ENCODE data around the gene SYCN. TPM values are rescaled to one million over a fixed set of nuclear protein-coding genes. Genes with fewer than 3 reads are reported as not detected.

The SYCN gene
- polyA plus RNA-seq, 10 donors = not detected

DNA sequence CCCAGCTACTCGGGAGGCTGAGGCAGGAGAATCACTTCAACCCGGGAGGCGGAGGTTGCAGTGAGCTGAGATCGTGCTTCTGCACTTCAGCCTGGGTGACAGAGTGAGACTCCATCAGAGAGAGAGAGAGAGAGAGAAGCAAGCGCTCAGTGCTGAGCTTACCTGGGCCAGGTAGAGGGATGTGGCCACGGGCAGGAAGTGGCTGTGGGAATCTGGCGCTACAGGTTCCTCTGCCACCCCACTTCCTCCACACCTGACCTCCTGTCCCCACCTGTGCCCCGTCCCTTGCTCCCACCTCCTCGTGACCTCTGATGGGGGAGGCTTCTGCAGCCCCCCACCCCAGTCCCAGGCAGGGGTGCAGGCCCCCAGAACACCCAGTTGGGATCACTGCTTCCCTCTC, 8.3 kb downstream of the SYCN start:
- no peak for DNase-seq

DNA sequence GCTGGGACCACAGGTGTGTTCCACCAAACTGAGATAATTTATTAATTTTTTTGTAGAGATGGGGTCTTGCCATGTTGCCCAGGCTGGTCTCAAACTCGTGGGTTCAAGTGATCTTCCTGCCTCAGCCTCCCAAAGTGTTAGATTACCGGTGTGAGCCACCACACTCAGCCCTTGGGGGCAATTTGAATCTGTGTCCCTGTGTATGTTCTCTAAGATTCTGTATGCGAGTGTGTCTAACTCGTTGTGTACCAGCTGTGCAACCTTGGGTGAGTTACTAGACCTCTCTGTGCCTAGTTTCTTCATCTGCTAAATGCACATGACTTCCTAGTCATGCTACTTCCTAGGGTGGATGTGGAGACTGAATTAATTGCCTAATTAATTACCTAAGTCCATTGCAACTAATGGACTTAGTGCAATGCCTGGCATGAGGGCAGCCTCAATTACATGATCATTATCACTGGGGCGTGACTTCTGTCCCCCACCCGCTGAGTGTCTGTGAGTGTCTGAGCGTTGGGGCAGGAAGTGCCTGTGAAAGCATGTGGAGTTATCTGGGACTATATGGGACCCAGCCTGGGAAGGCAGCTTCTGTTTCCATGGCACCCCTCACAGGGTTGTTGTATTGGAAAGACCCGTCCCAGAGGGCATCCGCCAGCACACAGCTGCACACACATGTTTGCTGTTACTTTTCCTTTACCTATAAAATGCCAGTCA, 9.1 kb downstream of the SYCN start:
- DNase-seq = no peak

DNA sequence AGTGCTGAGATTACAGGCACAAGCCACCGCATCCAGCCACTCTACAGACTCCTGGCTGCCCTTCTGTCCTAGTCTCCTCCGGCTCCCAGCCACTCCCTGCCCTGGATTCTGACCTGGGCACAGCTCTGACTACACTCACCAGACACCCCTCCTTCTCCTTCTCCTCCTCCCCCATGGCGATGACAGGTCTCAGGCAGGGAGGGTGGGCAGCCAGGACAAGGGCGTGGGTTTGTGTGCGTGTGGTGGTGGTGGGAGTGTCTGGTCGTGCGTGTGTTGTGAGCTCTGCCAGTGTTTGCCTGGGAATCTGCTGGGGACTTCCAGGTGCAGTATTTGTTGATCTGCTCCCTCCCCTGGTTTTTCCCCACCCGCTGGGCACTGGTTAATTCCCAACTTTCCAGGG, 10.3 kb downstream of the SYCN start:
- no peak for DNase-seq

DNA sequence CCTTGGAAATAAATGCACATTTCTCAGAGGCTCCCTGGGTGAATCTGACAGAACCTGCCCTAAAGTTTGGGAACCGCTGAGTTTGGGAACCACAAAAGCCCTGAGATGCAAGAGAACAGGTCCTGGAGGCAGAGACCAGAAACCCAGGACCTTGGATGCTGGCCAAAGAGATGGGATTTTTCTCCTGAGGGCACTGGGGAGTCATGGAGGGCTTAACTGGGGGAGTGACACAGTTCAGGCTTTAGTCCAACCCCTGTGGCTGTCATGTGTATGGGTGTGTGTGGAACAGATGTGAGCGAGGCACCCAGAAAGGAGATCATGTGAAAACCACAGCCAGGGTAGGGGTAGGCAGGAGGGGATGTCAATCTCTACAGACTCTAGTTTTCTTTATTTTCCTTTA, 11.2 kb downstream of the SYCN start:
- no peak for DNase-seq

DNA sequence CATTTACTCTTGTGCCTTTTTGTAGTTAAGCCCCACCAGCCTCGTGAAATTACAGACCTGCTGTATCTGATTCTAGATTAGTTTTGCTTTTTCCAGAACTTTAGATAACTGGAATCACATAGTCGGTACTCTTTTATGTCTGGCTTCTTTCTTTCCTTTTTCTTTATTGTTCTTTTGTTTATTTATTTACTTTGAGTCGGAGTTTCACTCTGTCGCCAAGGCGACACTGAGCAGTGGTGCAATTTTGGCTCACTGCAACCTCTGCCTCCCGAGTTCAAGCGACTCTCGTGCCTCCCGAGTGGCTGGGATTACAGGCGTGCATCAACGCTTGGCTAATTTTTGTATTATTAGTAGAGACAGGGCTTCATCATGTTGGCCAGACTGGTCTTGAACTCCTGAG, 13.3 kb downstream of the SYCN start:
- DNase-seq = no peak

DNA sequence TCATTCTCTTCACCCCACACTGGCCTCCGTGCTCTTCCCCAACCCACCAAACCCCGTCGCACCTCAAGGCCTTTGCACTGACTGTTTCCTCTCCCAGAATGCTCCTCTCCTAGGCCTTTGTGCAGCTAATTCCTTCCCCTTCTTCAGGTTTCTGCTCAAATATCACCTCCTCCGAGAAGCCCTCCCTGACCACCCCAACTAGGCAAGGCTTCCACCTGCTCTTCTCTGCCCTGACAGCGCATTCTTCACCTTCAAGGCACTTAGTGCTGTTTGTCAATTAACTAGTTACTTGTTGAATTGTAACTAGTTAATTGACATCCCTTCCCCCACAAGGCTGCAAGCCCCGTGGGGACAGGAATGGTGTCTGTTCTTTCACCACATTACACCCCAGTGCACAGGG, 15.1 kb downstream of the SYCN start:
- DNase-seq = no peak

DNA sequence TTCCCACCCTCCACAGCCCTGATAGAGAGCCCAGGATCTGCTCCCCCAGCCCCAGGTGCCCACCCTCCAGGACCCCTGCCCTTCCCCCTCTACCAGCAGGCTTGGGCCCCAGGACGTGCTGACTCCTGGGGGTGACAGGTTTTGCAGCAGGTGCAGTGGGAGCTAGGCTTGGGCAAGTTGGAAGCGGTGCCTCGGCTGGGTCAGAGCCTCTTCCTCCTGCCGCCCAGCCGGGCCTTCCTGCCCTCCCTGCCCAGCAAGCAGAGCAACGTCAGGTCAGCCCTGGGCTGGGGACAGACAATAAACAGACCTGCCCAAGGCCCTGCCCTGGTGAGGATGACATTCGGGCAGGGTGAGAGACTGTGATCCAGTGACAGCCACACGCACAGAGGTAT, 16.5 kb downstream of the SYCN start:
- no peak for DNase-seq

DNA sequence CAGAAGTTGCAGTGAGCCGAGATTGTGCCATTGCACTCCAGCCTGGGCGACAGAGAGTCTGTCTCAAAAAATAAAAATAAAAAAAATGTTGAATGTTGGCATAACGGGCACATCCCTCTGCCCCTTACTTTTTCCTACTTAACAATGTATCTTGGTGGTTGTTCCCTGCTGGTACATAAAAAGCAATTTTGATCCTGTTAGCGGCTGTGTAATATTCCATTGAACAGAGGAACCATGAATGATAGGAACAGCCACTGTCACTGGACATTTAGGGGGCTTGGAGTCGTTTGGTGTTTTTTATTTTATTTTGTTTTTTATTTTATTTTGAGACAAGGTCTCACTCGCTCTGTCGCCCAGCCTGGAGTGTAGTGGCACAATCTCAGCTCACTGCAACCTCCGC, 17.7 kb downstream of the SYCN start:
- DNase-seq = no peak

DNA sequence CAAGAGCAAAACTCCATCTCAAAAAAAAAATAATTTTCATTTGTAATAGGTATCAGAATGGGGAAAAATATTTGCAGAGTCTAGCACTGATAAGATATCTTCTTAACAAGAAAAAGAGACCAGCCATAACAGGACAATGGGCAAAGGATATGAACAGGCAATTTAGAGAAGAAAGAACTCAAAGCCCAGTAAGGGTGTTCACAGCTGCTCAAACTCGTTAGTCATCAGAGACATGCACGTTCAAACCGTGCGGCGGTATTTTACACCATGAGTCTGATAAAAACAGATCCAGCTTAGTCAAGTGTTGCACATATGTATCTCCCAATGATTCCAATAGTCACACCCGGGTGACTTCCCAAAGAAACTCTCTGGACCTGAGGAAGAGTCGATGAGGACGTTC, 21.0 kb downstream of the SYCN start:
- DNase-seq = no peak

DNA sequence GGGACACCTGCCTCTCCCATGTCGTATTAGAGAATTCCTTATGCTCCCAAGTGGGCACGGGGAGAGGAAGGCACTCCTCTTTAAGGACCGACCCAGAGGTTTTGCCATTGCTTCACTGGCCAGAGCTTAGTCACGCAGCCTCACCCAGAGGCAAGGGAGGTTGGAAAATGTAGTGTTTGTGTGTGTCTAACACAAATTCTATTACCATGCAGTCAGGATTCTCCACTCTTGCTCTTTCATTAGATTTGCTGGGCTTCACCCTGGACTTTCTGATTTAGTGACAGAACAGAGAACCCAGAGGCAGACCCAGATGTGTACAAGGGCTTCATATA, 21.9 kb downstream of the SYCN start:
- DNase-seq = no peak

DNA sequence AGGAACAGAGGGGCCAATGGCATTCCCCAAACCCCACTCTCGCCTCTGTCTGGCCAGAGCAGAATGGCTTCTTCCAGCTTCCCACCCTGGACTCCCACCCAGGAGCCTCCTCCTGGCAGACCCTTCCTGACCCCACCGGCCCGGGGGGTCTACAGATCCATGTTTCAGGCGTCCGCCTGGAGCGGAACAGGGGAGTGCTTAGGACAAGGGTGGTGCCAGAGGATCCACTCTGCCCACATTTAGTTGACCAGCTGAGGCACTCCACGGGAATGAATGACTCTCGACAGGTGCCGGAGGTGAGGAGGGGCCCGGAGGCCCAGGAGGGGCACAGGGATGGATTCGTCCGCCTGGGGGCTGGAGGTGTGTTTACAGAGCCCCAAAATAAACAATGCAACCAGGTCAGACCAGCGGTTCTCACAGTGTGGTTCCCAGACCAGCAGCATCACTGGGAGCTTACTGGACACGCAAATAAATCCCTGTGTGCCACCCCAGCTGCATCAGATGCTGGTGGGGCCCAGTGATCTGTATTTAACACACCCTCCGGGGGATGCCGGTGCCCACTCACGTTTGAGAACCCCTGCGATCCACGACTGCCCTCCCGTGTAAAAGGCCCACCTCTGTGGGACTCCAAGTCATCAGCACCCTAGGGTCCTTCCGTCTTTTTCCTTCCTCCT, 22.4 kb downstream of the SYCN start:
- DNase-seq = no peak

DNA sequence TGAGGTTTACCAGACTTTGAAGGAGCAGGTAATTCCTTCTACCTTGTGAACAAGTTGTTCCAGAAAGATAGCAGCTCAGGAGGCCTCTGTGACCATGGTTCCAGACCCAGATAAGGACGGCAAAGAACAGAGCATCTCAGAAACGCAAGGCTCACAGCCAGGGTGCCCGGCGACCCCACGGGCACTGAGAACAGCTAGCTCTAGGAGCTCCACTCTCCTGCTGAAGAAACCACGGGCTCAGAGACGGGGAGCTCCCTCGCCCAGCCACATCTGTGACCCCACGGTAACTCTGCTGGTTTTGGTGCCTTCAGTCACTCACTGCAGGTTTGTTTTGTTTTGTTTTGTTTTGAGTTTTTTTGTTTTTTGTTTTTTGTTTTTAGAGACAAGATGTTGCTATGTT, 23.3 kb downstream of the SYCN start:
- DNase-seq = no peak

DNA sequence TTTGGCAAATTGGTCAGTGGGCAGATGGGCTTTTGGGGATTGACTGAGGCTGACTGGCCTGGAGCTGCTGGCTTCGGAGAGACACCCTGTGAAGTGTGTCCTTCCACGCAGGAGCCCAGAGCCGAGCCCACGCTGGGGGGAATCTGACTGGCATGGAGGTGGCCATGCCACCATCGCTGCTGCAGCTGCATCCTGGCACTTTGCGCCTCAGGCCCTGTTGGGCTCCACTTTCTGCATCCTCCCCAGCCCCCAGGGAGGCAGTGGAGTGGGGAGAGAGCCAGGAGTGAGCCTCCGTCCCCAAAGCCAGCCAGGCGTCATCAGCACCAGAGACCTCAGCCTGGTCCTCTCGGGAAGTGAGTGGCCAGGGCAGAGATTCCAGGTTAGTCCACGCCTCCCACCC, 24.3 kb downstream of the SYCN start:
- no peak for DNase-seq

DNA sequence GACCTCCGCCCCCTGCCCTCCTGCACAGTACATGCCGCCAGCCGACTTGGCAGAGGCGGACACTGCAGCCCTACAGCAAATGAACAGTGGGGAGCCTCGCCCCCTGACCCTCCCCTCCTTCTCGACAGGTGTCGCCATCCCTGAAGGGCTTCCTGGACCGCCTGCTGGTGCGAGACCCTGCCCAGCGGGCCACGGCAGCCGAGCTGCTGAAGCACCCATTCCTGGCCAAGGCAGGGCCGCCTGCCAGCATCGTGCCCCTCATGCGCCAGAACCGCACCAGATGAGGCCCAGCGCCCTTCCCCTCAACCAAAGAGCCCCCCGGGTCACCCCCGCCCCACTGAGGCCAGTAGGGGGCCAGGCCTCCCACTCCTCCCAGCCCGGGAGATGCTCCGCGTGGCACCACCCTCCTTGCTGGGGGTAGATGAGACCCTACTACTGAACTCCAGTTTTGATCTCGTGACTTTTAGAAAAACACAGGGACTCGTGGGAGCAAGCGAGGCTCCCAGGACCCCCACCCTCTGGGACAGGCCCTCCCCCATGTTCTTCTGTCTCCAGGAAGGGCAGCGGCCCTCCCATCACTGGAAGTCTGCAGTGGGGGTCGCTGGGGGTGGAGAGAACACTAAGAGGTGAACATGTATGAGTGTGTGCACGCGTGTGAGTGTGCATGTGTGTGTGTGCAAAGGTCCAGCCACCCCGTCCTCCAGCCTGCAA, 25.6 kb downstream of the SYCN start:
- DNase-seq = no peak

DNA sequence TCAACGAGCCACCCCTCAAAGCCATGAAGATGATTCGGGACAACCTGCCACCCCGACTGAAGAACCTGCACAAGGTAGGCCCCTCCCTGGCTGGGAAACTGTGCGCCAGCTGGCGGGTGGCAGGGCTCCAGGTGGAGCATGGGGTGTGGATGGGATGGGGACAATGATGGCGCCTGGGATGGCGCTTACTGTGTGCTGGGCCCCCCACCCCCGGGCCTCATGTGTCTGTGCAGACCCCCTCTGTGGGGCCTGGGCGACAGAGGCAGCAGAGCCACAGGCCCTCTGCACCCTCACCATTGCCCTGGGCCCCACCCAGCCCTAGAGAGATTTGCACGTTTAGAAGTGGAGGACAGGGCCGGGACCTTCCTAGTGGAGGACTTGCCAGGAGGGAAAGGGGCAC, 26.3 kb downstream of the SYCN start:
- DNase-seq = no peak

DNA sequence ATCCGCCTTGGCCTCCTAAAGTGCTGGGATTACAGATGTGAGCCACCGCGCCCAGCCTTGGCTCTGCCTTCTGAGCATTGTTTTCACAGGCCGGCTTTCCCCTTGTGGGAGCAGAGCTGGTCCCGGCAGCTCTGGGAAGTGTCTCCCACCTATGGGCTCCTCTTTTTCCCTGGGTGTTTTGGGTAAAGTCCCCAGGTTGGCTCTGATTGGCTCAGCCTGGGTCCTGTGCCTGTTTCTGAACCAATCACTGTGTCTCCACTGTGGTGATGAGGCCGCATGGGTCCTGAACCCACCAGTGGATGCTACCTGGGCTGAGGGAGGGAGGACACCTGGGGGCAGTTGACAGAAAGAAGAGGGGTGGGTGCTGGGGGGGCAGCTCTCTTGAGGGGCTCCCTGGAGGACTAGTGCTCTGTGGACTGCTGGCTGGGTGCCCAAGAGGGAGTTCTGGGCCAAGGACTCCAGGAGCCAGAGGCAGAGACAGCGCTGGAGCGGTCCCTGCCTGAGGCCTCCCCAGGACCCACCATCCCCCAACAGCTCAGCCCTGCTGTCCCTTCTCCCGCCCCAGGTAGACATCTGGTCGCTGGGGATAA, 26.9 kb downstream of the SYCN start:
- DNase-seq = no peak

DNA sequence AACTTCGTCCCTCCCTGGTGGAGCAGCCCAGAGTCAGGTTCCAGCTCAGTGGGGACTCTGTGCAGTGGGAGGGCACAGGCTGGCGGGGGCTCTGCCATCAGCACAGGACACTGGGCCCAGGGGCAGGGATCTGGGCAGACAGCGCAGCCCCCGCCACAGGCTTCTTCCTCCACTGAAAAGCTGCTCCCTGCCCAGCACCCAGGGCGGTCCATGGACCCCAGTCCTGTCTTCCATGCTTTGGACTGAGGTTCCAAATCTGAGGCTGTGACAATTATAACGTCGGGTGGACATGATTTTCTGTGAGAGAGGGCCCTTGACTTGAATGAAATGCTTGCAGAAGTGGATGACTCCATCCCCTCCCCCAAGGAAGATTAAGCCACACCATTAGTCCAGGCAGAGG, 28.5 kb downstream of the SYCN start:
- no peak for DNase-seq

DNA sequence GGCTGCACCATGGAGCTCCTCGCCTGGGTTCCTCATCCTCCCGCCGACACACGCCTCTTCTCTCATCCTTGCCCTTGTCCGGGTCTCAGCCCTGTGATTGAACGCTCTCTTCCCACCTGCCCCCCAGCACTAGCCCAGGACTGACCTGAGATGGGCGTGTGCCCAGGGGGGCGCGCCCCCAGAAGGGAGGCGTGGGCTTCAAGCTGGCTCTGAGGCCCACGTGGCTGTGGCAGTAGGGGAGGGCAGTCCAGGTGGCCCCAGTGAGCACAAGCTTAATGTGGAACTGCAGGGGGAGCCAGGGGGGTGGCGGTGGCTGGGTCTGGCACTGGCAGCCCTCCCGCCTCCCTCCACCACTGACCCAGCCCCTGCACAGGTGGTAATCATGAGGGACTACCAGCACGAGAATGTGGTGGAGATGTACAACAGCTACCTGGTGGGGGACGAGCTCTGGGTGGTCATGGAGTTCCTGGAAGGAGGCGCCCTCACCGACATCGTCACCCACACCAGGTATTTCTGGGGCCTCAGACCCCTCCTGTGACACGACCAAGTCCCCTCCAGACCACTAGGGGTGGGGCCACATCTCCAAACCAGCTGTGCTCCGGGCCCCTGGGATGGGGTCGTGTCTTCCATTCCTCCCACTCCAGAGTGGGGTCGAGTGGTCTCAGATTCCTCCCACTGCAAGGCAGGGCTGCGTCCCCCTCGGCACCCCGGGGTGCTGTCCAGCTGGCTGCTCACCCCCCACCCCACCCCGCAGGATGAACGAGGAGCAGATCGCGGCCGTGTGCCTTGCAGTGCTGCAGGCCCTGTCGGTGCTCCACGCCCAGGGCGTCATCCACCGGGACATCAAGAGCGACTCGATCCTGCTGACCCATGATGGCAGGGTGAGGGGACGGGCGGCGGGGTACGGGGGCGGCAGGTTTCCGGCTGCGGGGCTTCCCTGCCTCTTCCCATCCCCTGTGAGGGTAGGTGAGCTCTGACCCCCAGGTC, 29.2 kb downstream of the SYCN start:
- no peak for DNase-seq

DNA sequence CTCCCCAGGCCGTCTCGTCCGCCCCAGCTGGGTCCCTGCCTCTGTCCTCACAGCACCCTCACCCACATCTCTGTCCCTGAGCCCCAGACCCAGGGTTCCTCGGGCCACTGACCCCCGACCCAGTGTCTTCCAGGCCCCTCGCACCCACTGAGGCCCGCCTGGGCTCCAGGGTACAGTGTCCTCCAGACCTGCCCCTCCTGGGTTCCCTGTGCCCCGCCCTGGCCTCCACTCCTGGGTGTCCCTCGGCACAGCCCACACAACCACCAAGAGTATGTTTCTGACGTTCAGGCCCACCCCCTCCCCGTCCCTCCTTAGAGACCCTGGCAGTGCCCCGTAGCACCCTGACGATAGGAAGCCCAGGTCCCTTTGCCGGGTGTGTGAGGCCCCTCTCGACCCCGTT, 29.9 kb downstream of the SYCN start:
- no peak for DNase-seq

DNA sequence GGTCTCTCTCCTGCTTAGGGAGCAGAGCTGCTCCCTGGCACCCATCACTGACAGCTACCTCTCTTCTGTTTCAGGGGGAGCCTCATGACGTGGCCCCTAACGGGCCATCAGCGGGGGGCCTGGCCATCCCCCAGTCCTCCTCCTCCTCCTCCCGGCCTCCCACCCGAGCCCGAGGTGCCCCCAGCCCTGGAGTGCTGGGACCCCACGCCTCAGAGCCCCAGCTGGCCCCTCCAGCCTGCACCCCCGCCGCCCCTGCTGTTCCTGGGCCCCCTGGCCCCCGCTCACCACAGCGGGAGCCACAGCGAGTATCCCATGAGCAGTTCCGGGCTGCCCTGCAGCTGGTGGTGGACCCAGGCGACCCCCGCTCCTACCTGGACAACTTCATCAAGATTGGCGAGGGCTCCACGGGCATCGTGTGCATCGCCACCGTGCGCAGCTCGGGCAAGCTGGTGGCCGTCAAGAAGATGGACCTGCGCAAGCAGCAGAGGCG, 30.5 kb downstream of the SYCN start:
- DNase-seq = no peak

DNA sequence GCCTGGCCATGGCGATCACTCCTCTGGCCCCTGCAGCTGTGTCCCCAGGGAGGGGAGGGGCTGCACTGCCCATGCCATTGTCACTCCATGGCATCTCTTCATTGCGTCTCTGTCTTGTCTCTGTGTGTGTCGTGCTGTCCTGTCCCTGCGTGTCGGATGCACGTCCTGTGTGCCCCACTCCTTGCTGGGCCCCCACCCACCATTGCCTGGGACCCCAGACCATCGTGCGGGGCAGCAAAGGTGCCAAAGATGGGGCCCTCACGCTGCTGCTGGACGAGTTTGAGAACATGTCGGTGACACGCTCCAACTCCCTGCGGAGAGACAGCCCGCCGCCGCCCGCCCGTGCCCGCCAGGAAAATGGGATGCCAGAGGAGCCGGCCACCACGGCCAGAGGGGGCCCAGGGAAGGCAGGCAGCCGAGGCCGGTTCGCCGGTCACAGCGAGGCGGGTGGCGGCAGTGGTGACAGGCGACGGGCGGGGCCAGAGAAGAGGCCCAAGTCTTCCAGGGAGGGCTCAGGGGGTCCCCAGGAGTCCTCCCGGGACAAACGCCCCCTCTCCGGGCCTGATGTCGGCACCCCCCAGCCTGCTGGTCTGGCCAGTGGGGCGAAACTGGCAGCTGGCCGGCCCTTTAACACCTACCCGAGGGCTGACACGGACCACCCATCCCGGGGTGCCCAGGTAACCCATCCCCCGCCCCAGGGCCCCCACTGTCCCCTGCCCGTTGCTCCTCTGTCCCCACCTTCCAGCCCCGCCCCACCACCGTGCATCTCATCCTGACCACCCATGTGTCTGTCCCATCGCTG, 31.2 kb downstream of the SYCN start:
- no peak for DNase-seq
